Endothelial cell of hepatic sinusoid (primary cell): ENCODE data around the gene GATA6.

Experiments used
- in situ Hi-C: cut with HindIII; loops from 2 replicates; pipeline ENCODE4 v1.10.0; 2017; ENCODE audit warnings: low sequenced_read_pairs

The GATA6 gene

GRCh38 chr18:22169011-22169888 lies at the start of gene GATA6:
TSS of gene GATA6 (plus strand) at chr18:22169589. CDS start at chr18:22171145, 1,556 bp downstream.
- in situ Hi-C loops = no loop called here

- in situ Hi-C loops = no loop called here
Measured at GRCh38 chr18:22124970-22125369, 44.4 kb upstream of the GATA6 start.

- in situ Hi-C loops = no loop called here
Measured at GRCh38 chr18:22128954-22129353, 40.4 kb upstream of the GATA6 start.

- in situ Hi-C loops = no loop called here
Measured at GRCh38 chr18:22129778-22130177, 39.6 kb upstream of the GATA6 start.

GRCh38 chr18:22132258-22132657 lies 37.1 kb upstream of the GATA6 start:
- in situ Hi-C loops = no loop called here

- in situ Hi-C loops = no loop called here
Measured at GRCh38 chr18:22132763-22133162, 36.6 kb upstream of the GATA6 start.

- in situ Hi-C loops = no loop called here
Measured at GRCh38 chr18:22136395-22136794, 33.0 kb upstream of the GATA6 start.

- in situ Hi-C loops = no loop called here
Measured at GRCh38 chr18:22141211-22141610, 28.2 kb upstream of the GATA6 start.

GRCh38 chr18:22143347-22144340 lies 25.7 kb upstream of the GATA6 start:
- in situ Hi-C loops = no loop called here

- in situ Hi-C loops = no loop called here
Measured at GRCh38 chr18:22145160-22145559, 24.2 kb upstream of the GATA6 start.

GRCh38 chr18:22149710-22150109 lies 19.7 kb upstream of the GATA6 start:
- in situ Hi-C loops = loop anchor here (5.0 kb wide), 1 partner anchor 42 kb away; no protein-coding TSS in a partner anchor

- in situ Hi-C loops = loop anchor here (5.0 kb wide), 1 partner anchor 45 kb away; no protein-coding TSS in a partner anchor
Measured at GRCh38 chr18:22152093-22152492, 17.3 kb upstream of the GATA6 start.

- in situ Hi-C loops = loop anchor here (5.0 kb wide), 1 partner anchor 46 kb away; no protein-coding TSS in a partner anchor
Measured at GRCh38 chr18:22153428-22153827, 16.0 kb upstream of the GATA6 start.

- in situ Hi-C loops = no loop called here
Measured at GRCh38 chr18:22155584-22155983, 13.8 kb upstream of the GATA6 start.

GRCh38 chr18:22159014-22159413 lies 10.4 kb upstream of the GATA6 start:
- in situ Hi-C loops = no loop called here

GRCh38 chr18:22161090-22161489 lies 8.3 kb upstream of the GATA6 start:
- in situ Hi-C loops = no loop called here

GRCh38 chr18:22163416-22164161 lies 5.8 kb upstream of the GATA6 start:
- in situ Hi-C loops = no loop called here

GRCh38 chr18:22164337-22165048 lies 4.9 kb upstream of the GATA6 start:
- in situ Hi-C loops = no loop called here

- in situ Hi-C loops = no loop called here
Measured at GRCh38 chr18:22165049-22165602, 4.3 kb upstream of the GATA6 start.
